Measurements from ENCODE around the gene KMT5B.

KMT5B gene

GRCh38 chr11:68189082-68189481, 24.0 kb downstream of the KMT5B start:
- no peaks in the 10 kb centered on the region for H3F3A ChIP-seq (ENCODE audit: control insufficient read depth, insufficient read depth)
- H3K27me3 ChIP-seq (ENCODE audit: control insufficient read depth, low read length): no peaks in the 10 kb centered on the region
- 0 out of 2 replicates have a peak, but pooled peaks cover 15% of the 10 kb centered on the region for H4K20me1 ChIP-seq (ENCODE audit: control insufficient read depth, insufficient read depth, low read depth, low read length)
- H3K27ac ChIP-seq (ENCODE audit: low read depth, low read length): no peak overlapping the region
- no peaks in the 10 kb centered on the region for H3K9me3 ChIP-seq (ENCODE audit: control insufficient read depth, insufficient read depth, low read length)
- no peak for TF ChIP-seq EZH2phosphoT487 (IDR thresholded peaks at IDR 0.05; ENCODE audit: borderline replicate concordance, low read length)
- TF ChIP-seq CTCF (IDR thresholded peaks at IDR 0.05; ENCODE audit: low read depth, low read length, poor library complexity, severe bottlenecking): no peak
- H3K9me2 ChIP-seq (replicated peaks; ENCODE audit: control insufficient read depth, low read length): no peaks in the 10 kb centered on the region
- no peak overlapping the region for H3K4me2 ChIP-seq (ENCODE audit: low read length)
- H3K79me2 ChIP-seq (ENCODE audit: control insufficient read depth, low read length): peaks cover 24% of the 10 kb centered on the region
- peaks cover 8% of the 10 kb centered on the region for H3K36me3 ChIP-seq (ENCODE audit: control insufficient read depth, low read length)
- no peak overlapping the region for H3K4me3 ChIP-seq (ENCODE audit: low read length)
- no peaks in the 10 kb centered on the region for H3K4me1 ChIP-seq (ENCODE audit: control insufficient read depth, low read length)

GRCh38 chr11:68186061-68186460, 27.0 kb downstream of the KMT5B start:
- Histone ChIP-seq H3K36me3 (ENCODE audit: control insufficient read depth, low read length) (peaks cover 8% of the 10 kb centered on the region), H3K79me2 (ENCODE audit: control insufficient read depth, low read length) (peaks cover 3% of the 10 kb centered on the region; the same call in 1 of the 2 replicates), H3K27me3 (ENCODE audit: control insufficient read depth, low read length) (no peaks in the 10 kb centered on the region), H3K27ac (ENCODE audit: low read depth, low read length) (no peak overlapping the region), H3K9me2 (replicated peaks; ENCODE audit: control insufficient read depth, low read length) (no peaks in the 10 kb centered on the region), H3F3A (ENCODE audit: control insufficient read depth, insufficient read depth) (no peaks in the 10 kb centered on the region), H3K4me1 (ENCODE audit: control insufficient read depth, low read length) (no peaks in the 10 kb centered on the region), H4K20me1 (ENCODE audit: control insufficient read depth, insufficient read depth, low read depth, low read length) (0 out of 2 replicates have a peak, but pooled peaks cover 3% of the 10 kb centered on the region), H3K4me2 (ENCODE audit: low read length) (no peak overlapping the region), H3K4me3 (ENCODE audit: low read length) (no peak overlapping the region), H3K9me3 (ENCODE audit: control insufficient read depth, insufficient read depth, low read length) (no peaks in the 10 kb centered on the region)
- no peak for TF ChIP-seq EZH2phosphoT487 (IDR thresholded peaks at IDR 0.05; ENCODE audit: borderline replicate concordance, low read length)
- TF ChIP-seq CTCF (IDR thresholded peaks at IDR 0.05; ENCODE audit: low read depth, low read length, poor library complexity, severe bottlenecking): no peak

- peaks cover 10% of the 10 kb centered on the region for H3K36me3 ChIP-seq (ENCODE audit: control insufficient read depth, low read length)
- TF ChIP-seq CTCF (IDR thresholded peaks at IDR 0.05; ENCODE audit: low read depth, low read length, poor library complexity, severe bottlenecking): no peak
- no peak for TF ChIP-seq EZH2phosphoT487 (IDR thresholded peaks at IDR 0.05; ENCODE audit: borderline replicate concordance, low read length)
- no peaks in the 10 kb centered on the region for H3K9me2 ChIP-seq (replicated peaks; ENCODE audit: control insufficient read depth, low read length)
- no peaks in the 10 kb centered on the region for H3K27me3 ChIP-seq (ENCODE audit: control insufficient read depth, low read length)
- H3K4me3 ChIP-seq (ENCODE audit: low read length): no peak overlapping the region
- H4K20me1 ChIP-seq (ENCODE audit: control insufficient read depth, insufficient read depth, low read depth, low read length): 0 out of 2 replicates have a peak, but pooled peaks cover 2% of the 10 kb centered on the region
- H3K4me1 ChIP-seq (ENCODE audit: control insufficient read depth, low read length): no peaks in the 10 kb centered on the region
- H3K9me3 ChIP-seq (ENCODE audit: control insufficient read depth, insufficient read depth, low read length): no peaks in the 10 kb centered on the region
- no peak overlapping the region for H3K4me2 ChIP-seq (ENCODE audit: low read length)
- no peaks in the 10 kb centered on the region for H3F3A ChIP-seq (ENCODE audit: control insufficient read depth, insufficient read depth)
- H3K79me2 ChIP-seq (ENCODE audit: control insufficient read depth, low read length): no peaks in the 10 kb centered on the region
- H3K27ac ChIP-seq (ENCODE audit: low read depth, low read length): no peak overlapping the region
Measured at GRCh38 chr11:68181719-68182451, 31.2 kb downstream of the KMT5B start.

Measured in DOHH2 (cell line).